ENCODE measurements around the gene NDUFAF2. TPM values are rescaled to one million over a fixed set of nuclear protein-coding genes. Genes with fewer than 3 reads are reported as not detected.

NDUFAF2 gene
- total and polyA plus RNA-seq, 2 of the 8 experiments (the other 6 are each of a cell fraction or from before 2014, with no cell fraction given), result 10.7 to 46.5 TPM

DNA sequence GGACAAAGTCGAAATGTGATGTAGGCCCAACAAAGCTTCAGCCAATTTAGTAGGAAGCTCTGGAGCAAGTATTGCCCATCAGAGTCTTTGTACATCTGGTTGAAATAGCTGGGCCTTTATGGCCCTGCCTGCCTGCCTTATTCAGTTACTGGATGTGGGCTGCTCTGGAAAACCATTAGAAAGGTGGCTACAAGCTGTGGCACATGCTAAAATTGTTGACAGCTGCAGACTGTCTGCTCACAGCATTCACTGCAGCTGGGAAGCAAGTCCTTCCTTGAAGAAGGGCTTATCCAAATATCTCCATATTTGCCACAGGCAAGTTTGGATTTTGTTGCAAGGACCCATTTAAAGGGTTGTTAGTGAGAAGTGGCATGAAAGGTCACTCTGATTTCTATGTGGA lies 192.8 kb downstream of the NDUFAF2 start (continued):
- TF ChIP-seq CHD7 (IDR thresholded peaks at IDR 0.05; ENCODE audit: insufficient replicate concordance, low read length), result no peak
- no peak for TF ChIP-seq BRCA1 (IDR thresholded peaks at IDR 0.05; ENCODE audit: low read depth, low read length)
- TF ChIP-seq HDAC2 (IDR thresholded peaks at IDR 0.05; ENCODE audit: borderline replicate concordance in 1 of 2, low read depth in 2 of 2, low read length in 2 of 2), result no peak
- TF ChIP-seq GTF2F1 (IDR thresholded peaks at IDR 0.05; ENCODE audit: borderline replicate concordance, low read depth, low read length), result no peak
- TF ChIP-seq, protein P1, sequence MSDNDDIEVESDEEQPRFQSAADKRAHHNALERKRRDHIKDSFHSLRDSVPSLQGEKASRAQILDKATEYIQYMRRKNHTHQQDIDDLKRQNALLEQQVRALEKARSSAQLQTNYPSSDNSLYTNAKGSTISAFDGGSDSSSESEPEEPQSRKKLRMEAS (IDR thresholded peaks at IDR 0.05), result no peak
